Gastrocnemius medialis (tissue), 4 donors: ENCODE measurements around the gene ZNF789.

Experiments
- CTCF ChIP-seq, 5 experiments: fragments of 450-650 bp in 3 of 5; fragments of 200-600 bp in 2 of 5; sonication (generic) in 2 of 5; IDR thresholded peaks in 4 of 5; conservative IDR thresholded peaks in 1 of 5; 1 replicate in 4 of 5; 2 replicates in 1 of 5; pipeline ENCODE4 v1.5.1; 2016 to 2019; ENCODE audit warnings: antibody characterized with exemption in 5 of 5, mild to moderate bottlenecking in 3 of 5, moderate library complexity in 3 of 5
- POLR2A ChIP-seq, 2 donors: fragments of 450-650 bp; IDR thresholded peaks; one replicate each; pipeline ENCODE4 v1.6.1; 2017; ENCODE audit warnings: antibody characterized with exemption in 2 of 2, mild to moderate bottlenecking in 2 of 2, moderate library complexity in 2 of 2

- TF ChIP-seq CTCF (IDR thresholded peaks at IDR 0.05 in 4 of 5, conservative IDR thresholded peaks at IDR 0.05 in 1 of 5) (no peak), POLR2A (IDR thresholded peaks at IDR 0.05) (no peak)
These were observed 19.6 kb upstream of the ZNF789 start for GRCh38 chr7:99453105-99453504.
